IPS DF 19.7 (cell line): ENCODE measurements around the gene KIFC3.
A peak's percentile ranks its signal among the peaks of the same experiment; 100 is the strongest.

ENCODE experiments used
- DNase-seq: peaks from one replicate; pipeline ENCODE4 v3.0.0-alpha.2; 2013; ENCODE audit warnings: low read depth, low spot score

KIFC3 gene

DNA sequence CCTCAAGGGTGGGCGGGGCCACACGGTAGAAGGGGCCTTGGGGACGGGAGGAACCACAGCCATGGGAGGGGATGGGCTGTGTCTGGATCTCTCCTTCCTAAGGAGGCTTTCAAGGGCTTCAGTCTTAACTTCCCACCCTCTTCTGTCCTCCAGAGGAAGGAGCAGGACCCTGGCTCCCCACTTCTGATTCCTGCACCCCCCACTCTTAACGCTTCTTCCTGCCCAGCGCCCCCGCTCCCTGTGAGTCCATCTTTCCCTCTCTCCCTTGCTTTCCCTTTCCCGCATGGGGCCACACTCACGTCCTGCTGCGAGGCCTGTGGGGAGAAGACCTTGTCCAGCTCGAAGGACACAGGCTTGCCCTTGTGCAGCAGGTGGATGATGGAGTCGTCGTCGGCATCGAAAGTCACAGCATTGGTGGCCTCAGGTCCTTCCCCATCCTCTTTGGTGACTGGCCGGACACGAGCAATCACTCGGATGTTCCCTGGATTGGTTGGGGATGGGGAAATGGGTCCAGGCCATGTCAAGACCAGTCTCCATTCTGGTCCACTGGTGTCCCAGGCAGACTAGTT is 37.0 kb downstream of the KIFC3 start:
- DNase-seq: no peak

DNA sequence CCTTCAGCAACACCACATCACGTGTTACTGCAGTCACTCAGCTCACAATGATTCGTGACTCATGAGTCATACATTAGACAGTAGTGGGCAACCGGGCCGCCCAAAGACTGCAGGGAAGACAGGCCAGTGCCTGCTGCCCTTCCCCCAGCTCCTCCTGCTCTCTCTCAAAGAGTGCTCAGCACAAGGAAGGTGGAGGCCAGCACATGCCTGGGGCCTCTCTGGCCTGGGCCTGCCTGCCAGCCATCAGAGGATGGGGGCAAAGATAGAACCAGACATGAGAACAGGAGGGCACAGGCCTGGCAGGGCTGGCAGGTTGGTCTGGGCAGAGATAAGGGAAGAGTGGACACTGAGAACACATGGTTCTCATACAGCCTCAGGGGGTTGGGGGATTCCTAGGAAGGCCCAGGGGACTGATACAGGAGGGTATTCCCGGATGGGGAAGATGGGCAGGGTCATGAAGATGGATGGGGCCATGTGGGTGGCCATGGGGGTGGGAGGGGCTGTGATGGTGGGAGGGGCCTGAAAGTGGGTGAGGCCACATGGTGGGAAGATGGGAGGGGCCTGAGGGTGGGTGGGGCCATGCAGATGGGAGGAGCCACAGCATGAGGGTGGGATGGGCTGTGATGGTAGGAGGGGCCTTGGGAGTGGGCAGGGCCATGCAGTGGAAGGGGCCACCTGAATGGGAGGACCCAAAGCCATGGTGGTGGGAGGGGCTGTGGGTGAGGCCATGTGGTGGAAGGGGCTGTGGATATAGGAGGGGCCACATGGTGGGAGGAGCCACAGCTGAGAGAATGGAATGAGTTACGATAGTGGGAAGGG is 37.7 kb downstream of the KIFC3 start:
- peak; percentile 74 for DNase-seq

DNA sequence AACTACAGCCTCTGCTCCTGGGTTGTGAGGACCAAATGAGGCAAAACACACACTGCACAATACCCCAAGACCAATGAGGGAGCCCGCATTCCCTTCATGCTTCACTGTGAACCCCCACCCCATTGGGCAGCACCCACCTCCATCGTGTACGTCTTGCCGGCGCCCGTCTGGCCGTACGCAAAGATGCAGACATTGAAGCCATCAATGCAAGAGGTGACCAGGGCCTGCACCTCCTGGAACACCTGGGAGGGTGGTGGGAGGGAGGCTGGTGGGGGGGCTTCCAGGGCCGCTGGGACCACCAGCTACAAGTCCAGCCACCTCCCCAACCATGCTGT is 38.3 kb downstream of the KIFC3 start:
- no peak for DNase-seq

DNA sequence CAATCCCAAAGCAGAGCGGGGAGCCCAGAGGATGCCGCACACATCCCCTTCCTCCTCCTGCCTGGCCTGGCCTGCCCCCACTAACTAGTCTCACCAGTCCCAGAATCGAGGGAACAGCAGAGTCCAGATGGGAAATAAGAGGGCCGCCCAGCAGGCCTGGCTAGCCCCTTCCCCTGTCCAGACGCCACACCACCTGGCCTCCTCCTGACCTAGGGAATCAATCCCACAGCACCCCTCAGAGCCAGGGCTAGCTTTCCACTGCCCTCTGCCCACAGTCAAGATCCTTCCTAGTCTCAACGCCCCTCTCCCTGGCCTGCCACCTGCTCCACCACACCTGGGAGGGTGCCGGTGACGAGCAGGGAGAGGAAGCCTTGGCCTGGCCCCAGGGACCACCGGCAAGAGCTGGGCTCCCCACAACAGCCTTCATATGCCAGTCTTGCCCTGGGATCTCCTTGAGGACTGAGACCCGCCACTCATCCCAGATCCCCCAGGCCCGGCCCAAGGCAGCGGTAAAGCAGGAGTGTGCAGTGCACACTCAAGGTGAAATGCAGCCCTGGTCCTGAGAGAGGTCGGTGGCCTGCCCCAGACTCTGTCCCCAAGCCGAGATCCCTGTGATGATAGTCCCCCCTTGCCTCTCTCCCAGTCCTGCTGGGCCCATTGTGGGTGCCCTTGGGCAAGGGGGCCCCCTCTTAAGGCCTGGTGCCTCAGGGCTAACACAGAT is 38.8 kb downstream of the KIFC3 start:
- DNase-seq: no peak

DNA sequence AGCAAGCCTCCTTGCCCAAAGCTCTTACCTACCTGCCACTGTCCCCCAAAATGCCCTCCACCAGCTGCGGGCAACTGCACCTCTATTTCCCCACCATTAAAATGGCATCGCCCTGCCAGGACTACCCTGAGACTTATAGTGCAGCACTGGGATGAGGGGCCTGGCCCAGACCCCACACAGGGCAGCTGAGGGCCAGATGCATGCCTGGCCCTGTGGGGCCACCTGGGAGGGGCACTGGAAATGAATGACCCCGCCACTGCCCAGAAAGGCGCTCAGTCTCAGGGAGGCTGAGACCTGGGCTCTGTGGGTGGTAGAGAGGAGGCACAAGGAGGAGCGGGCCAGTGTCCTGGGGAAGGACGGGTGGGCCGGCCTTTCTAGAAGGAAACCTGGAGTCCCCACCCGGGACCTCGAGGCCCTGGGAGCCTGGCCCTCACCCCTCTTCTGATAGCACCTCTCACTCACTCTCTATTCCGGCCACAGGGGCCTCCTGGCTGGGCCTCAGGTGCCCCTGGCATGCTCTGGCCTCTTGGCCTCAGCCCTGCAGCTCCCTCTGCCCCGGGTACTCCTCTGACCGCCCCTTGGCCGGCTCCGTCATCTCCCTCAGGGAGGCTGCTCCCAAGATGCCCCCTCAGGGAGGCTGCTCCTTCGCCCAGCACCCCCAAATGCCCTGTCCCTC is 39.8 kb downstream of the KIFC3 start:
- DNase-seq: no peak

DNA sequence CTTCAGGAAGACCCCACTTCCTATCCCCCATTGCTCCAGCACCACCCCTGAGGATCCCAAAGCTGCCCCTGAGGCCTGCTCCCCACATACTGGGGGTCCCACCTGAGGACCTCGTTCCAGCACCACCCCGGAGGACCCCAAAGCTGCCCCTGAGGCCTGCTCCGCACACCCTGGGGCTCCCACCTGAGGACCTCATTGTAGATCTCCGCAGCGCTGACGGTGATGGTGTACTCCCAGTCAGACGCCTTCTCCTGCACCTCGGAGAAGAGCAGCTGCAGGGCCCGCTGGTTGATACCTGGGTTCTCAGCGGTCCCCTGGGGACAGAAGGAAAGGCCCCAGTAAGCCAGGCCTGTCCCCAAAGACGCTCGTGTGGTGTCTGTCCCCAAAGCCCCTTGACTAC is 40.3 kb downstream of the KIFC3 start:
- no peak for DNase-seq

DNA sequence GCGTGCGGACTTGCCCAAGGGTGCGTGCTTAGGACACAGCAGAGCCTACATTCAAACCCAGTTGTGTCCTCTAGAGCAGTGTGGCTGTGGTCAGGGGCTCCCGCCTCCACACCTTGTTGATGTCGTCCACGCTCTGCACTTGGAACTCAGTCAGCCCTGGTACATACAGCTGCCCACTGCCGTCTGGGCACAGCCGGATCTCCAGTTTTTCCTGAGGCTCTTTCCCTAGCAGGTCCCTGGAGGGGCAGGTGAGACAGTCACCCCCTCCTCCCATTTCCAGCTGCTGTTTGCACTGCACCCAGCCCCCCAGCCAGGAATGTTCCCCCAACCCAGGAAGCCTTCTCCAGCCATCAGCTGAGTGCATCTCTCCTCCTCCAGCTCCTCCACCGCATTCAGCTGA is 41.0 kb downstream of the KIFC3 start:
- DNase-seq: no peak

DNA sequence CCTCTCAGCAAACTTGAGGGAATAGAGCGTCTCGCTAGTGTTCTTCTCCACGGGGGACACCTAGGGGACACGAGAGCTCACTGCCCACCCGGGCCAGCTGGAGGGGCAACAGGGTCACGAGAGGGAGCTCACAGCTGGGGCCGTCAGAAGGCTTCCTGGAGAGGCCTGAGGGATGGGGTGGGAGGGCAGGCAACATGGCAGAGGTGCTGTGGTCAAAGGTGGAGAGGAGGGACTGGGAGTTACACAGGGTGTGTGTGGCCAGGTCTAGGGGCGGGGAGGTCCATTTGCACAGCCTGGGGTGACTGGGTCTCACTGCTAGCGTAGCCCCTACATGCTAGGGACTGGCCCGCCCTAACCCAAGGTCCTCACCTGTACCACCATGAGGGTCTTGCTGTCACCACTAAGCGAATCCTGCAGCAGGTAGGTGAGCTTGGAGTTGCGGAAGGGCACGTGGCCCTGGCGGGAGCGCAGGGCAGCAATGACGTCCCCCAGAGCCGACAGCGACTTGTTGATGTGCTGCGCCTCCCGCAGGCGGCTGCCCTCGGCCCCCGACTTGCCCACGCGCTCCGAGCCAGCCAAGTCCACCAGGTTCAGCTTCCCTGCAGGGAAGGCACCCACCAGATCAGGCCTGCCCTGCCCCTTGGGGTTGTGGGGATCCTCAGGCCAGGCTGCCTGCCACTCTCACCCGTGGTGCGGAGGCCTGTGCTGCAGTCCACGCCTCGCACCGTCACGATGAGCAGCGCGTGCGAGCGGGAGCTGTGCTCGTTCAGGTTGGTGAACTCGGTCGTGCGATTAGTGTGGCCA is 41.7 kb downstream of the KIFC3 start:
- no peak for DNase-seq

DNA sequence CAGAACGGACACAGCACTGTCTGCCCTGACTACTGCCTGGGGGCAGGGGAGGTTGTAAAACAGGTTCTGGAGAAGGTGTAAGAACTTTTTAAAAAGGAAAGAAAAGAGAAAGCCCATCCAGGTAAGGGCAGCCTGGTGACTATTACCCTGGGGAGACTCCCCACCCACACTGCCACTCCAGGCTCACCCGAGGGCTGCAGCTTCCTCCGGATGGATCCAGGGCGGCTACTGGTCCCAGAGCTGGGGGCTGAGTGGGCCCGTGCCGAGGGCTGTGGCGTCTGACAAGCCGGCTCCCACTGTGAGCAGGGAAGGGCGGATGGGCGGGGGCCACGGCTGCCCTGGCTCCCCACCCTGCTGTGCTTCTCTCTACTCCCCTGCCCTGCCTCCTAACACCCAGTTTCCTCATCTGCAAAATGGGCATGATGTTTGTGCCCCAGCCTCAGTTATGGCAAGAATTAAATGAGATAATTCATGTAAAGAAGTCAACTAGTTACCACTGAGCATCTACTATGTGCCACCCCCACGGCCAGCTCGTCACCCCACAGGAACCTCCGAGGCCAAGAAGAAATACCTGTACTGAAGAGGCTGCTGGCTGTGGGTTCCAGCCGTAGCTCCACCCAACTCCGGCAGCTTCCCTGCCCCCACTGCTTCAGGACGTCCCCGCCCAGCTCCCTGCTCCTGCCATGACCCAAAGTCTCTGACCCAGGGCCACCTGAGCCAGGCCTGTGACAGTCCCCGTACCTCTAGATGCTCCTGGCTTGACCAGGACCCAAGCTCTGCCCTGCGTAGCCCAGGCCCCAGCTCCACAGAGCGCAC is 42.5 kb downstream of the KIFC3 start:
- no peak for DNase-seq

DNA sequence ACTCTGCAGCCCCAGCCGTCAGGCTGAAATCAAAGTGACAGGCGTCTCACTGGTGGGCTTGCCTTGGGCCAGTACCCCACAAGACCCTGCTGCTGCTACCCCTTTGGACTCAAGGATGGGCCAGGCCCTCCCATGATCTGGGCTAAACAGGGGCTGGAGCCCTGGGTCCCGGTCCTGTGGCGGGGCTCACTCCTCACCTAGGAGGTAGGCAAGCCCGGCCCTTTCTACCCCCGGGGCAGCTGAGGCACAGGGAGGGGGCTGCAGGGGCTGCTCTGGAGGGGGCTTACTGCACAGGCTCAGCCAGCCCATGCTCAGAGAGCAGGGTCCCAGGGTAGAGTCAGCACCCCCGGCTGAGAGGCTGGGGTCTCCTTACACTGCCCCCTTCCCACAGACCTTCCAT is 43.2 kb downstream of the KIFC3 start:
- no peak for DNase-seq

DNA sequence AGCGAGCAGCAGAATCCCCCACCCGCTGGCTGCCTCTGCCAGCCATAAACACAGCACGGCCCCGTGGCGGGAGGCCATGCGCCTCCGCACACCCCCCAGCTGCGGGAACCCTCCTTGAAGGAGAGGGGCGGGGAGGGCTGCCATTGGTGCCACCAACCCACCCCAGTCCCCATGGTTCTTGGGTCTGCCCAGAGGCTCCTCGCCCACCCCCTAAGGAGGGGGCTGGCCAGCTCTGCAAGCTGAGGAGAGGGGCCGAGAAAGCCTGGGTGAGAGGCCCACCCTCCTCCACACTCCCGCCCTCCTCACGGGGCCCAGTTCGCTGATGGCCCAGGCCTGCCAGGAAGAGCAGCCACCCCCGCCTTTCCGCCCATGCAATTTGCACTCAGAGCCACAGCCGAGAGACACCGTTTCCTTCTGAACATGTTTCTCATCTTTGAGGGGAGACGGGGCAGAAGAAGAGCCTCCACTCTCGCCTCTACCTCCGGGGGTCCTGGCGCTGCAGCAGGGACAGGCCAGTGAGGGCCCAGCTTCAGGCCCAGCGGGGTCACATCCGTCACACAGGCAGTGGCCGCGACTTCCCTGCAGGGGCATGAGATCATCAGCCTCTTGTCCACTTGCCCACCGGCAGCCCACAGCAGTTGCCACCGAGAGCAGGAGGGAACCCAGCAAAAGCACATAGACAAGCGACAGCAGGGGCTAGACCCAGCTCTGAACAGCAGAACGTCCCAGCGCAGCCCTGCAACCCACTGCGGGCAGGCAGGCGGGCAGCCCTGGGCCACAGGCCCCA is 43.8 kb downstream of the KIFC3 start:
- DNase-seq: no peak

DNA sequence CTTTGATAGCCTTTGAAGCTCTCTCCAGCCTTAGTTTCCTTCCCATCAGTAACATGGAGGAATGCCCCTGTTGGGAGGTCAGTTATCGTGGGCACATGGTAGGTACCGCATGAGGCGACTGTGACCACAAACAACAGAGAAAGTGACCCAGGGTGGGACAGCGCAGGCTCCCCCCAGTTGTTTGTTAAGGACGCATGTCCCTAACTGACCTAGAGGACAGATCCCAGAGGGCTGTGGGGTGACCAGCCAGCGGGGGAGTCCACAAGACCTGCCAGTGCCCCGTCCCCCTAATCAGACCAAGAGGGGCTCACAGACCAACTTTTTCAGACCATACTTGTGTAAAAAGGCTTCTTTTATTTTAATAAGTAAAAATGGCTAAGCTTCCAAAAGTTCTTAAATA is 44.4 kb downstream of the KIFC3 start:
- DNase-seq: no peak

DNA sequence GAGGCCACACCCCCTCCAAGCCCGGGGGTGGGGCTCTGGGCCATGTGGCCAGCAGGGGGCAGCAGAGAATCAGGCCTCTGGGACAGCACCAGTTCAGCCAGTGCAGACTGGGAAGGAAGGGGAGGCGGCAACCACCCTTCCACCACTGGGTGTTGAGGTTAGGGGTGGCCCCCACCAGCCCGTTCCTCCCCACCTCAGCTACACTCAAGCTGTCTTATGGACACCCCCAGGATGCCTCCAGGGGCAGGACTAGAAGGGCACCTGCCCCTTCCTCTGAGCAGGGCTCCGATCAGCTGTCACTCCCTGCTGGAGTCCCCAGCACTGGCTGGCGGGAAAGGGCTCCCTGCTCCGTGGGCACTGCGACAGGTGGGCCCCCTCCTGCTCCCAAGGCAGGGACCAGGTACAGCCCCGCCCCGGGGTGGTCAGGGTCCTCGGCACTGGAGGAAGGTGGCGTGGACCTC is 44.9 kb downstream of the KIFC3 start:
- DNase-seq: no peak

DNA sequence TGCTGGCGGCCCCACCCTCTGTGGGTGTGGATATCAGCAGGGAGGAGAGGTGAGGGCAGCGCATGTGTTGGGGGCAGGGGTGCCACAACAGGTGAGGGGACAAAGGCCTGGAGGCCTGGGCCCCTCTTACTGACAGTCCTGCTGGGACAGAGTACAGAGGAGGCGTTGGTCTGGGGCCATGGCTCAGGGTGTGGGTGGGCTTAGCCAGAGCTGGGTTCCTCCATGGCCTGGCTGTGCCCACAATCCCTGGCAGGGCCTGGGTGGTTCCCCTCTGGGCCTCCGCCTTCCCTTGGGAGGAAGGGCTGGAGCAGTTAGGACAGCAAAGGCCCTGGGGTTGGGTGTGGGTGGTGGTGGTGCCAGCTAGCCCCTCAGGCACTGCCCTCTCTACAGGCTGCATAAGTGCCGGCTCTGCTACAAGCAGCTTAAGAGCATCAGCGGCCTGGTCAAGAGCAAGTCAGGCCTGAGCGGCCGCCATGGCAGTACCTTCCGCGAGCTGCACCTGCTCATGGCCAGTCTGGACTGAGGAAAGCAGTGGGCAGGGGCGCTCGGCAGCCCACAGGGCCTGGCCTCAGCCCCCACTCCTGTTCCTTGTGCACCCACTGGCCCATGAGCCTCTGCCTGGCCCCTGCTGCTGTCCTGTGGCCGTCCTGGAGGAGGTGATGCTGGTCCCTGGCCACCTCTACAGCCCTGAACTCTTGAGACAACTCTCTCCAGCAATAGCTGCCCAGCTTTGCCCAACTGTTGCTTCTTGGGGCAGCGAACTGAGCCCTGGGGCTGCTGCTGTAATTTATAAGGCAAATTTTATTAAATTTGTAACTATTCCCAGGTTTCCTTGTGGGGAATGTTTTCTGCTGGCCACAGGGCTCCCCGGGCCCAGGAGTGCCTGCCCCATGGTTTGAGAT is 45.6 kb downstream of the KIFC3 start:
- no peak for DNase-seq

DNA sequence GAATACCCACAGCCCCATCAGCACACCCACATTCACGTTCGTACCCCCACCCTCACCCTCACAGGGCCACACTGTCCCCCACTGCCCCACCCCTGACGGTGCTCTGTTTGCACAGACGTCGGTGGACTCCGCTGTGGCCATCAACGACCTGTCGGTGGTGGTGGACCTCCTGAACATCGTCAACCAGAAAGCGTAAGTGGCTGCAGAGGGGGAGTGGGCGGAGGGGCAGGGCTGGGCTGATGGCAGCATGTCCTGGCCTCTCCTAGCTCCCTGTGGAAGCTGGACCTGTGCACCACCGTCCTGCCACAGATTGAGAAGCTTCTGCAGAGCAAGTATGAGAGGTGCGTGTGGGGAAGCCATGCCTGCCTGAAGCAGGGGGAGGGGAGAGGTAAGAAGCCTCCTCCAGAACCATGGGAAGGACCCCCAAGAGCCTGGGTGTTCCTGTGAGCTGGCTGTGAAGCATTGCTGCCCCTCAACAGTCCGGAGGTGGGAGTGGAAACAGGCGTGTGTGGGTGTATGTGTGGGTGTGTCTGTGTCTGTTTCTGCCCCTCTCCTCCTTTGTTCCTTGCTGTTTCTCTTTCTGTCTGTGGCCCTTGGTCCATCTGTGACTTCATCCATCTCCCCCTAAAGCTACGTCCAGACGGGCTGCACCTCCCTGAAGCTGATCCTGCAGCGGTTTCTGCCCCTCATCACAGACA is 46.4 kb downstream of the KIFC3 start:
- DNase-seq: no peak

DNA sequence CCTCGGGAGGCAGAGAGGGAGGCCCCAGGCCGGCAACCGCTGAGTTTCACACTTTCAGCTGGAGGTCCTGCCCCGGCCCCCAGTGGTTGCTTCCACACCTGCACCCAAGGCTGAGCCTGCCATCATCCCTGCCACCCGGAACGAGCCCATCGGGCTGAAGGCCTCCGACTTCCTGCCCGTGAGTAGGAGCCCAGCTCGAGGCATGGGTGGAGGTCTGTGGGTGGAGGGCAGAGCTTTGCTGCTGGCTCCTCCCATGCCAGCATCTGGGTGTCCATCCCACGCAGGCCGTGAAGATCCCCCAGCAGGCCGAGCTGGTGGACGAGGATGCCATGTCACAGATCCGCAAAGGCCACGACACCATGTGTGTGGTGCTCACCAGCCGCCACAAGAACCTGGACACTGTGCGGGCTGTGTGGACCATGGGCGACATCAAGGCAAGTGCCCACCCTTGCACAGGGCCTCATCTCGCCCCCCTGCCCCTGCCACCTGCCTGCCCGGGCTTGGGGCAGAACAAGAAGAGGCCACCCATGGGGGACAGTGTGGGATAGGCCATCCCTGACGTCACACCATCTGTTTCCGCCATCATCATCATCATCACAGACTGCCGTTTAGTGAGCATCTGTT is 47.1 kb downstream of the KIFC3 start:
- no peak for DNase-seq

DNA sequence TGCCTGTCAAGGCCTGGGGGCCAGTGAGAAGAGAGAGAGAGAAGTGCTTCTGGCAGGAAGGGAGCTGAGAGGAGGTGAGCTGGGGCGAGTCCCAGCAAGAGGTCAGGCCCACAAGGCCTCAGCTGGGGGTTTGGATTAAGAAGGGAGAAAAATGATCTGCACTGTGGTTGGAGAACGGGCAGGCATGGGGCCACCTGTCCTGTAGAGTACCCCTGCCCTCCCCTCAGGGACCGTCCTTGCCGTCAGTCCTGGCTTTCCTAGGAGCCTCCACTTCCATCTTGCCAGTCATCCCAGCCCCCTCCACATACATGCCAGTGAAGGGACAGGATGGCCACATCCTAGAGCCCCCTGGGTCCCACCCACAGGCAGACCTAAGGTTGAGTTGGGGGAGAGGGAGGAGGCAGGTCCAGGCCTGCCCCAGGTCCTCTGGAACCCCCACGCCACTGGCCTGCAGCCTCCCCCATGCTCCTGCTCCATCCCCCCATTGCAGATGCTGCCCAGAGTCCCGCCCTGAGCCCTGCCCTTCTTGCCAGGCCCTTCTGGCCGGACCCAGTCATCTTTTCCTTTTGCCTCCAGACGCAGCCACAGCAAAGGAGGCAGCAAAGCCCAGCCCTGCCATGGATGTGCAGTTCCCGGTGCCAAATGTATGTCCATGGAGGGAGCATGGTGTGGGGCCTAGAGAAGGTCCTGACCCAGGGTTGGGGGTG is 47.8 kb downstream of the KIFC3 start:
- DNase-seq: no peak
